ENCODE data around the gene SOX6. TPM values are rescaled to one million over a fixed set of nuclear protein-coding genes. Genes with fewer than 3 reads are reported as not detected.

SOX6 gene
- total and polyA plus RNA-seq, 2 of the 13 experiments (the other 11 are each of a cell fraction or from before 2014, with no cell fraction given) = 2.6 to 11.2 TPM

- TF ChIP-seq THAP11 (CRISPR knock-in tag; IDR thresholded peaks at IDR 0.05) (0 out of 2 replicates have a peak, but pooled peaks have one; percentile 19), TP53 (CRISPR knock-in tag; conservative IDR thresholded peaks at IDR 0.05) (no peak), MAF1 (CRISPR knock-in tag; IDR thresholded peaks at IDR 0.05; ENCODE audit: borderline replicate concordance) (no peak), MAFK (conservative IDR thresholded peaks at IDR 0.05 in 1 of 2, IDR thresholded peaks at IDR 0.05 in 1 of 2; ENCODE audit: low read length in 2 of 2) (peak in 1 of 2 experiments; percentile 20; a peak in 1 of 4 replicates), AHDC1 (CRISPR knock-in tag; IDR thresholded peaks at IDR 0.05; ENCODE audit: borderline replicate concordance) (peak; percentile 52; the same call in 1 of the 2 replicates), SOX13 (IDR thresholded peaks at IDR 0.05) (no peak), SOX13 (CRISPR knock-in tag; conservative IDR thresholded peaks at IDR 0.05 in 1 of 2, IDR thresholded peaks at IDR 0.05 in 1 of 2) (peak in 1 of 2 experiments; percentile 27; a peak in 1 of 4 replicates), ETV5 (CRISPR knock-in tag; IDR thresholded peaks at IDR 0.05; ENCODE audit: borderline replicate concordance) (no peak), PHF20 (CRISPR knock-in tag; IDR thresholded peaks at IDR 0.05) (no peak), SRSF9 (IDR thresholded peaks at IDR 0.05; ENCODE audit: borderline replicate concordance, insufficient read depth, low read depth, low read length, poor library complexity, severe bottlenecking) (no peak), JDP2 (CRISPR knock-in tag; IDR thresholded peaks at IDR 0.05; ENCODE audit: borderline replicate concordance) (no peak), MAX (IDR thresholded peaks at IDR 0.05) (no peak), BATF2 (CRISPR knock-in tag; IDR thresholded peaks at IDR 0.05) (no peak), SALL1 (CRISPR knock-in tag; IDR thresholded peaks at IDR 0.05) (peak; percentile 43; the same call in 1 of the 2 replicates), ZNF772 (CRISPR knock-in tag; IDR thresholded peaks at IDR 0.05) (no peak)
These were observed 130.1 kb downstream of the SOX6 start (continued) for GRCh38 chr11:16226245-16226644.
